Parathyroid adenoma (tissue), 2 donors: ENCODE data around the gene IL17RC.

Experiments
- H2AFZ ChIP-seq: fragments of 300-600 bp; sonication (generic); one replicate; pipeline ENCODE4 v1.7.0; 2017; ENCODE audit warnings: antibody characterized with exemption, mild to moderate bottlenecking
- H3K27ac ChIP-seq: fragments of 300-600 bp; sonication (generic); one replicate; pipeline ENCODE4 v1.7.0; 2017
- H3K27me3 ChIP-seq: fragments of 300-600 bp; sonication (generic); one replicate; pipeline ENCODE4 v1.7.0; 2017; ENCODE audit warnings: low read length; ENCODE audit not compliant: control insufficient read depth, insufficient read depth
- H3K36me3 ChIP-seq: fragments of 300-600 bp; sonication (generic); one replicate; pipeline ENCODE4 v1.7.0; 2017; ENCODE audit warnings: low read length; ENCODE audit not compliant: control insufficient read depth, insufficient read depth
- H3K4me1 ChIP-seq: fragments of 300-600 bp; sonication (generic); one replicate; pipeline ENCODE4 v1.7.0; 2017; ENCODE audit warnings: control low read depth
- H3K4me2 ChIP-seq: fragments of 300-600 bp; sonication (generic); one replicate; pipeline ENCODE4 v1.7.0; 2017; ENCODE audit warnings: low read length
- H3K4me3 ChIP-seq: fragments of 300-600 bp; sonication (generic); one replicate; pipeline ENCODE4 v1.7.0; 2017; ENCODE audit warnings: low read depth, low read length
- H3K79me2 ChIP-seq: fragments of 300-600 bp; sonication (generic); one replicate; pipeline ENCODE4 v1.7.0; 2017; ENCODE audit warnings: control low read depth
- H3K9ac ChIP-seq: fragments of 300-600 bp; sonication (generic); one replicate; pipeline ENCODE4 v1.7.0; 2017; ENCODE audit warnings: mild to moderate bottlenecking
- H3K9me3 ChIP-seq: fragments of 300-600 bp; sonication (generic); one replicate; pipeline ENCODE4 v1.7.0; 2017; ENCODE audit warnings: low read length; ENCODE audit not compliant: control insufficient read depth
- CTCF ChIP-seq: fragments of 300-600 bp; sonication (generic); IDR thresholded peaks from one replicate; pipeline ENCODE4 v1.7.0; 2017; ENCODE audit warnings: antibody characterized with exemption, mild to moderate bottlenecking
- donor health status: primary hyperparathyroidism.

The IL17RC gene

GRCh38 chr3:9887480-9887879 lies 29.4 kb upstream of the IL17RC start:
- Histone ChIP-seq H3K27ac (no peak overlapping the region), H3K79me2 (peaks cover 3% of the 10 kb centered on the region), H3K9ac (no peak overlapping the region), H2AFZ (no peak overlapping the region), H3K4me1 (peaks cover 3% of the 10 kb centered on the region), H3K4me3 (no peak overlapping the region), H3K36me3 (no peaks in the 10 kb centered on the region), H3K4me2 (no peak overlapping the region), H3K9me3 (no peaks in the 10 kb centered on the region), H3K27me3 (no peaks in the 10 kb centered on the region)
- TF ChIP-seq CTCF, result no peak

GRCh38 chr3:9888540-9888939 lies 28.4 kb upstream of the IL17RC start:
- H3K79me2 ChIP-seq, result peaks cover 3% of the 10 kb centered on the region
- no peak for TF ChIP-seq CTCF

GRCh38 chr3:9889405-9889804 lies 27.5 kb upstream of the IL17RC start:
- no peak overlapping the region for H3K27ac ChIP-seq

More at GRCh38 chr3:9888540-9888939, 28.4 kb upstream of the IL17RC start:
- Histone ChIP-seq H3K4me3 (no peak overlapping the region), H3K27me3 (no peaks in the 10 kb centered on the region), H2AFZ (no peak overlapping the region), H3K9me3 (no peaks in the 10 kb centered on the region), H3K36me3 (no peaks in the 10 kb centered on the region), H3K9ac (no peak overlapping the region), H3K4me1 (peaks cover 3% of the 10 kb centered on the region), H3K27ac (no peak overlapping the region), H3K4me2 (no peak overlapping the region)

GRCh38 chr3:9890249-9891071 lies 26.4 kb upstream of the IL17RC start, which contains the start of gene JAGN1:
Gene JAGN1, plus strand, starts transcription at chr3:9890610. Its CDS starts 113 bp downstream, at chr3:9890723.
- peaks cover 3% of the 10 kb centered on the region for H3K79me2 ChIP-seq
- H2AFZ ChIP-seq, result peak within 1 kb of the TSS; percentile 80
- H3K27me3 ChIP-seq, result no peaks in the 10 kb centered on the region
- peak within 1 kb of the TSS; percentile 94 for H3K4me3 ChIP-seq
- H3K36me3 ChIP-seq, result no peaks in the 10 kb centered on the region
- TF ChIP-seq CTCF, result no peak
- peak within 1 kb of the TSS; percentile 82 for H3K27ac ChIP-seq
- peak within 1 kb of the TSS; percentile 66 for H3K4me2 ChIP-seq
- peaks cover 3% of the 10 kb centered on the region for H3K4me1 ChIP-seq
- H3K9me3 ChIP-seq, result no peaks in the 10 kb centered on the region
- H3K9ac ChIP-seq, result peak within 1 kb of the TSS; percentile 56

More at GRCh38 chr3:9889405-9889804, 27.5 kb upstream of the IL17RC start:
- no peaks in the 10 kb centered on the region for H3K9me3 ChIP-seq
- no peak overlapping the region for H3K9ac ChIP-seq
- H3K4me1 ChIP-seq, result peaks cover 3% of the 10 kb centered on the region
- no peak overlapping the region for H2AFZ ChIP-seq
- no peak overlapping the region for H3K4me3 ChIP-seq
- no peak overlapping the region for H3K4me2 ChIP-seq
- H3K36me3 ChIP-seq, result no peaks in the 10 kb centered on the region
- H3K79me2 ChIP-seq, result peaks cover 3% of the 10 kb centered on the region
- no peak for TF ChIP-seq CTCF
- no peaks in the 10 kb centered on the region for H3K27me3 ChIP-seq
